Measurements from ENCODE around the gene GRAMD2B. TPM values are rescaled to one million over a fixed set of nuclear protein-coding genes. Genes with fewer than 3 reads are reported as not detected.

The GRAMD2B gene
- total RNA-seq, 6 donors from 2014 or later = 11.3 to 70.4 (median 17.7) TPM

GRCh38 chr5:126543660-126544059 is 120.5 kb downstream of the GRAMD2B start:
- Histone ChIP-seq H3K9me3 (no peaks in the 10 kb centered on the region), H3K27ac (no peak overlapping the region), H3K36me3 (peaks cover 0 to 32% (median 22%) of the 10 kb centered on the region in 4 donors), H3K27me3 (no peaks in the 10 kb centered on the region), H3K4me3 (no peak overlapping the region), H3K4me1 (peaks cover 3 to 5% (median 4%) of the 10 kb centered on the region in 4 donors)
- ATAC-seq (ENCODE audit: low FRiP score in 2 of 2) (no peak), DNase-seq (no peak)
- 97 to 100% methylated on average over 2 of the region's 2 CpGs for WGBS, 2 donors
- TF ChIP-seq POLR2A (IDR thresholded peaks at IDR 0.05) = no peak
- no peak for TF ChIP-seq POLR2AphosphoS5 (IDR thresholded peaks at IDR 0.05)
- no peak for TF ChIP-seq EP300 (IDR thresholded peaks at IDR 0.05)
- TF ChIP-seq, protein P1, sequence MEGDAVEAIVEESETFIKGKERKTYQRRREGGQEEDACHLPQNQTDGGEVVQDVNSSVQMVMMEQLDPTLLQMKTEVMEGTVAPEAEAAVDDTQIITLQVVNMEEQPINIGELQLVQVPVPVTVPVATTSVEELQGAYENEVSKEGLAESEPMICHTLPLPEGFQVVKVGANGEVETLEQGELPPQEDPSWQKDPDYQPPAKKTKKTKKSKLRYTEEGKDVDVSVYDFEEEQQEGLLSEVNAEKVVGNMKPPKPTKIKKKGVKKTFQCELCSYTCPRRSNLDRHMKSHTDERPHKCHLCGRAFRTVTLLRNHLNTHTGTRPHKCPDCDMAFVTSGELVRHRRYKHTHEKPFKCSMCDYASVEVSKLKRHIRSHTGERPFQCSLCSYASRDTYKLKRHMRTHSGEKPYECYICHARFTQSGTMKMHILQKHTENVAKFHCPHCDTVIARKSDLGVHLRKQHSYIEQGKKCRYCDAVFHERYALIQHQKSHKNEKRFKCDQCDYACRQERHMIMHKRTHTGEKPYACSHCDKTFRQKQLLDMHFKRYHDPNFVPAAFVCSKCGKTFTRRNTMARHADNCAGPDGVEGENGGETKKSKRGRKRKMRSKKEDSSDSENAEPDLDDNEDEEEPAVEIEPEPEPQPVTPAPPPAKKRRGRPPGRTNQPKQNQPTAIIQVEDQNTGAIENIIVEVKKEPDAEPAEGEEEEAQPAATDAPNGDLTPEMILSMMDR (IDR thresholded peaks at IDR 0.05) = no peak

Other genes with a start within 250 kb of the GRAMD2B start
- 10 to 100 TPM; 19.3 to 41.4 (median 30.0) TPM for gene ALDH7A1, start 171.8 kb downstream of the GRAMD2B start, total RNA-seq
- 10 to 100 TPM; 22.7 to 66.6 (median 30.8) TPM for gene PHAX, start 177.5 kb downstream of the GRAMD2B start, total RNA-seq

All from upper lobe of left lung (tissue), 6 donors.